Fibroblast of the aortic adventitia (primary cell): ENCODE results near the gene ARMC5. TPM values are rescaled to one million over a fixed set of nuclear protein-coding genes. Genes with fewer than 3 reads are reported as not detected.
A peak's percentile ranks its signal among the peaks of the same experiment; 100 is the strongest.
"Not testable (repeated sequence)": the region's sequence is repeated elsewhere in the genome, so short reads cannot be mapped to it uniquely, and the experiment has no call there.

ENCODE experiments used
- DNase-seq: peaks from one replicate; pipeline ENCODE4 v3.0.0-alpha.2; 2010; ENCODE audit warnings: low read depth
- H3K4me3 ChIP-seq: 2 replicates; pipeline ENCODE4 v1.5.1; 2011; ENCODE audit warnings: low read depth, mild to moderate bottlenecking, control low read depth, low read length, moderate library complexity
- CTCF ChIP-seq: IDR thresholded peaks from 2 replicates; pipeline ENCODE4 v1.5.1; 2011; ENCODE audit warnings: mild to moderate bottlenecking, low read length, control low read depth, inconsistent platforms; ENCODE audit not compliant: insufficient read depth
- total RNA-seq: library from RNA; depleted of rRNA; stranded (reverse); fragments of >200 nt; gene quantifications from 2 replicates; pipeline ENCODE4 v1.2.3, GENCODE V29; 2012; ENCODE audit warnings: low replicate concordance

Gene ARMC5
- total RNA-seq, 1 donor: 7.4 TPM

- TF ChIP-seq CTCF: no peak
- no peak overlapping the region for H3K4me3 ChIP-seq
- DNase-seq: no peak
Measured at GRCh38 chr16:31501966-31502348, 42.7 kb downstream of the ARMC5 start.

GRCh38 chr16:31502981-31503380 is 43.7 kb downstream of the ARMC5 start:
- H3K4me3 ChIP-seq: no peak overlapping the region
- TF ChIP-seq CTCF: no peak
- no peak for DNase-seq

GRCh38 chr16:31503555-31503954 is 44.3 kb downstream of the ARMC5 start:
- DNase-seq, H3K4me3 ChIP-seq: not testable (repeated sequence)

- no peak overlapping the region for H3K4me3 ChIP-seq
- no peak for DNase-seq
- no peak for TF ChIP-seq CTCF
Measured at GRCh38 chr16:31504159-31504558, 44.9 kb downstream of the ARMC5 start.

- no peak for TF ChIP-seq CTCF
- no peak for DNase-seq
- no peak overlapping the region for H3K4me3 ChIP-seq
Measured at GRCh38 chr16:31505483-31505882, 46.2 kb downstream of the ARMC5 start.

GRCh38 chr16:31507617-31507928 is 48.3 kb downstream of the ARMC5 start:
- TF ChIP-seq CTCF: no peak
- H3K4me3 ChIP-seq: peak overlapping the region; percentile 94
- no peak for DNase-seq

- peak; percentile 85 for DNase-seq
- peak within 1 kb of the TSS; percentile 94 for H3K4me3 ChIP-seq
- no peak for TF ChIP-seq CTCF
Measured at GRCh38 chr16:31507929-31508705, 48.8 kb downstream of the ARMC5 start, which contains the start of gene RUSF1. RUSF1 (minus strand) TSS chr16:31508391; CDS start chr16:31508373, 18 bp downstream.
